ENCODE results near the gene MACROD2.

MACROD2 gene

GRCh38 chr20:14599613-14600012 is 604.3 kb downstream of the MACROD2 start:
- H3K36me3 ChIP-seq, result no peaks in the 10 kb centered on the region
- H3K27me3 ChIP-seq, result no peaks in the 10 kb centered on the region
- no peak overlapping the region for H3K9ac ChIP-seq
- TF ChIP-seq Cebpa-rat (IDR thresholded peaks at IDR 0.05), result no peak
- no peaks in the 10 kb centered on the region for H3K9me3 ChIP-seq
- no peak overlapping the region for H3K4me3 ChIP-seq
- no peaks in the 10 kb centered on the region for H4K20me1 ChIP-seq
- H3K4me1 ChIP-seq, result no peaks in the 10 kb centered on the region
- H3K4me2 ChIP-seq, result no peak overlapping the region
- H3K27ac ChIP-seq, result no peak overlapping the region

GRCh38 chr20:14600527-14600926 is 605.2 kb downstream of the MACROD2 start:
- Histone ChIP-seq H3K9ac (no peak overlapping the region), H3K9me3 (no peaks in the 10 kb centered on the region), H3K36me3 (no peaks in the 10 kb centered on the region), H3K4me2 (no peak overlapping the region), H3K27ac (no peak overlapping the region), H4K20me1 (no peaks in the 10 kb centered on the region), H3K4me3 (no peak overlapping the region), H3K4me1 (no peaks in the 10 kb centered on the region), H3K27me3 (no peaks in the 10 kb centered on the region)
- no peak for TF ChIP-seq Cebpa-rat (IDR thresholded peaks at IDR 0.05)

- TF ChIP-seq Cebpa-rat (IDR thresholded peaks at IDR 0.05), result no peak
- Histone ChIP-seq H3K9ac (no peak overlapping the region), H3K4me3 (no peak overlapping the region), H3K27ac (no peak overlapping the region), H3K27me3 (no peaks in the 10 kb centered on the region), H3K4me1 (no peaks in the 10 kb centered on the region), H3K9me3 (no peaks in the 10 kb centered on the region), H3K4me2 (no peak overlapping the region), H4K20me1 (no peaks in the 10 kb centered on the region), H3K36me3 (no peaks in the 10 kb centered on the region)
These were observed 608.8 kb downstream of the MACROD2 start for GRCh38 chr20:14604143-14604542.

- Histone ChIP-seq H3K4me2 (no peak overlapping the region), H3K27ac (no peak overlapping the region), H3K4me1 (no peaks in the 10 kb centered on the region), H3K36me3 (no peaks in the 10 kb centered on the region), H3K9ac (no peak overlapping the region), H3K27me3 (no peaks in the 10 kb centered on the region), H3K4me3 (no peak overlapping the region), H4K20me1 (no peaks in the 10 kb centered on the region), H3K9me3 (no peaks in the 10 kb centered on the region)
- TF ChIP-seq Cebpa-rat (IDR thresholded peaks at IDR 0.05), result no peak
These were observed 614.3 kb downstream of the MACROD2 start for GRCh38 chr20:14609328-14610221.

GRCh38 chr20:14611479-14611878 is 616.2 kb downstream of the MACROD2 start:
- no peaks in the 10 kb centered on the region for H4K20me1 ChIP-seq
- TF ChIP-seq Cebpa-rat (IDR thresholded peaks at IDR 0.05), result no peak
- H3K4me1 ChIP-seq, result no peaks in the 10 kb centered on the region
- no peaks in the 10 kb centered on the region for H3K9me3 ChIP-seq
- H3K27me3 ChIP-seq, result no peaks in the 10 kb centered on the region
- H3K4me2 ChIP-seq, result no peak overlapping the region
- H3K27ac ChIP-seq, result no peak overlapping the region
- H3K4me3 ChIP-seq, result no peak overlapping the region
- H3K9ac ChIP-seq, result no peak overlapping the region
- no peaks in the 10 kb centered on the region for H3K36me3 ChIP-seq

- no peaks in the 10 kb centered on the region for H3K27me3 ChIP-seq
- H3K27ac ChIP-seq, result no peak overlapping the region
- no peaks in the 10 kb centered on the region for H3K36me3 ChIP-seq
- H4K20me1 ChIP-seq, result no peaks in the 10 kb centered on the region
- no peaks in the 10 kb centered on the region for H3K9me3 ChIP-seq
- no peak overlapping the region for H3K4me2 ChIP-seq
- H3K9ac ChIP-seq, result no peak overlapping the region
- TF ChIP-seq Cebpa-rat (IDR thresholded peaks at IDR 0.05), result no peak
- no peak overlapping the region for H3K4me3 ChIP-seq
- H3K4me1 ChIP-seq, result no peaks in the 10 kb centered on the region
These were observed 617.1 kb downstream of the MACROD2 start for GRCh38 chr20:14612391-14612790.

GRCh38 chr20:14616003-14616402 is 620.7 kb downstream of the MACROD2 start:
- Histone ChIP-seq H3K27ac (no peak overlapping the region), H3K4me2 (no peak overlapping the region)
- no peak for TF ChIP-seq Cebpa-rat (IDR thresholded peaks at IDR 0.05)

GRCh38 chr20:14617123-14617522 is 621.8 kb downstream of the MACROD2 start:
- Histone ChIP-seq H4K20me1 (no peaks in the 10 kb centered on the region), H3K9ac (no peak overlapping the region), H3K27me3 (no peaks in the 10 kb centered on the region), H3K4me3 (no peak overlapping the region), H3K4me1 (no peaks in the 10 kb centered on the region), H3K27ac (no peak overlapping the region), H3K4me2 (no peak overlapping the region), H3K9me3 (no peaks in the 10 kb centered on the region), H3K36me3 (no peaks in the 10 kb centered on the region)
- TF ChIP-seq Cebpa-rat (IDR thresholded peaks at IDR 0.05), result no peak

More at GRCh38 chr20:14616003-14616402, 620.7 kb downstream of the MACROD2 start:
- H3K9me3 ChIP-seq, result no peaks in the 10 kb centered on the region
- no peak overlapping the region for H3K9ac ChIP-seq
- H4K20me1 ChIP-seq, result no peaks in the 10 kb centered on the region
- no peaks in the 10 kb centered on the region for H3K27me3 ChIP-seq
- H3K4me3 ChIP-seq, result no peak overlapping the region
- no peaks in the 10 kb centered on the region for H3K4me1 ChIP-seq
- no peaks in the 10 kb centered on the region for H3K36me3 ChIP-seq

GRCh38 chr20:14619411-14619810 is 624.1 kb downstream of the MACROD2 start:
- no peaks in the 10 kb centered on the region for H3K9me3 ChIP-seq

GRCh38 chr20:14622796-14623195 is 627.5 kb downstream of the MACROD2 start:
- Histone ChIP-seq H3K27ac (no peak overlapping the region), H3K4me1 (no peaks in the 10 kb centered on the region), H3K4me2 (no peak overlapping the region), H3K36me3 (no peaks in the 10 kb centered on the region), H4K20me1 (no peaks in the 10 kb centered on the region), H3K4me3 (no peak overlapping the region), H3K9me3 (no peaks in the 10 kb centered on the region), H3K9ac (no peak overlapping the region), H3K27me3 (no peaks in the 10 kb centered on the region)
- no peak for TF ChIP-seq Cebpa-rat (IDR thresholded peaks at IDR 0.05)

More at GRCh38 chr20:14619411-14619810, 624.1 kb downstream of the MACROD2 start:
- Histone ChIP-seq H3K4me3 (no peak overlapping the region), H3K9ac (no peak overlapping the region), H3K4me2 (no peak overlapping the region), H4K20me1 (no peaks in the 10 kb centered on the region), H3K4me1 (no peaks in the 10 kb centered on the region), H3K27me3 (no peaks in the 10 kb centered on the region), H3K27ac (no peak overlapping the region), H3K36me3 (no peaks in the 10 kb centered on the region)
- TF ChIP-seq Cebpa-rat (IDR thresholded peaks at IDR 0.05), result no peak

Measured in BLaER1 (cell line).